ENCODE results near the gene CPED1.

CPED1 gene

DNA sequence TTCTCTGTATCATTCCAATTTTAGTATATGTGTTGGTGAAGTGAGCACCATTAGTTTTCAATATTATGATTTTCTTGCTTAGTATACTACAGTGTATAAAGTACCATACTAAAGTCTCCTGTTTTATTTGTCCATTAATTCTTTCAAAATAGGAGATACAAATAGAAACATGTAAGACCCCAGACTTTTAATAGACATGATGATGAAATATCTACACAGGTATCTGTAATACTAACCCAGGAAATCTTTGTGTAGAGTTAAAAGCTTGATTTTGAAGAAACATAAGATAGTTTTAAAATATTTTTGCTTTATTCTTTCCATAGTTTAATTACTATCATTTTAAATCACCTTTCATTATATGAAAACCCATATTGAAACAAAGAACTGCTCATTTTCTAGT lies 206.5 kb downstream of the CPED1 start:
- Histone ChIP-seq H3K27ac (ENCODE audit: low read depth, low read length, poor library complexity, severe bottlenecking) (peak overlapping the region; percentile 17), H3K9me2 (ENCODE audit: low read depth, low read length) (no peaks in the 10 kb centered on the region), H3F3A (ENCODE audit: insufficient read depth, low read length) (no peaks in the 10 kb centered on the region), H3K9ac (ENCODE audit: low read length) (no peak overlapping the region), H3K36me3 (ENCODE audit: insufficient read depth, low read length) (no peaks in the 10 kb centered on the region; the same call in 1 of the 2 replicates), H3K79me2 (ENCODE audit: insufficient read depth, low read length) (no peaks in the 10 kb centered on the region), H2AFZ (ENCODE audit: low read length) (no peak overlapping the region), H3K4me3 (ENCODE audit: low read depth, low read length, poor library complexity, severe bottlenecking) (no peak overlapping the region), H3K27me3 (ENCODE audit: insufficient read depth, low read length) (no peaks in the 10 kb centered on the region), H3K4me1 (ENCODE audit: insufficient read depth, low read length, severe bottlenecking) (peaks cover 36% of the 10 kb centered on the region), H4K20me1 (ENCODE audit: insufficient read depth, low read length) (no peaks in the 10 kb centered on the region), H3K4me2 (ENCODE audit: low read length) (no peak overlapping the region), H3K9me3 (ENCODE audit: low read length) (no peaks in the 10 kb centered on the region)
- TF ChIP-seq, protein P1, sequence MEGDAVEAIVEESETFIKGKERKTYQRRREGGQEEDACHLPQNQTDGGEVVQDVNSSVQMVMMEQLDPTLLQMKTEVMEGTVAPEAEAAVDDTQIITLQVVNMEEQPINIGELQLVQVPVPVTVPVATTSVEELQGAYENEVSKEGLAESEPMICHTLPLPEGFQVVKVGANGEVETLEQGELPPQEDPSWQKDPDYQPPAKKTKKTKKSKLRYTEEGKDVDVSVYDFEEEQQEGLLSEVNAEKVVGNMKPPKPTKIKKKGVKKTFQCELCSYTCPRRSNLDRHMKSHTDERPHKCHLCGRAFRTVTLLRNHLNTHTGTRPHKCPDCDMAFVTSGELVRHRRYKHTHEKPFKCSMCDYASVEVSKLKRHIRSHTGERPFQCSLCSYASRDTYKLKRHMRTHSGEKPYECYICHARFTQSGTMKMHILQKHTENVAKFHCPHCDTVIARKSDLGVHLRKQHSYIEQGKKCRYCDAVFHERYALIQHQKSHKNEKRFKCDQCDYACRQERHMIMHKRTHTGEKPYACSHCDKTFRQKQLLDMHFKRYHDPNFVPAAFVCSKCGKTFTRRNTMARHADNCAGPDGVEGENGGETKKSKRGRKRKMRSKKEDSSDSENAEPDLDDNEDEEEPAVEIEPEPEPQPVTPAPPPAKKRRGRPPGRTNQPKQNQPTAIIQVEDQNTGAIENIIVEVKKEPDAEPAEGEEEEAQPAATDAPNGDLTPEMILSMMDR (IDR thresholded peaks at IDR 0.05; ENCODE audit: low read length) = no peak

DNA sequence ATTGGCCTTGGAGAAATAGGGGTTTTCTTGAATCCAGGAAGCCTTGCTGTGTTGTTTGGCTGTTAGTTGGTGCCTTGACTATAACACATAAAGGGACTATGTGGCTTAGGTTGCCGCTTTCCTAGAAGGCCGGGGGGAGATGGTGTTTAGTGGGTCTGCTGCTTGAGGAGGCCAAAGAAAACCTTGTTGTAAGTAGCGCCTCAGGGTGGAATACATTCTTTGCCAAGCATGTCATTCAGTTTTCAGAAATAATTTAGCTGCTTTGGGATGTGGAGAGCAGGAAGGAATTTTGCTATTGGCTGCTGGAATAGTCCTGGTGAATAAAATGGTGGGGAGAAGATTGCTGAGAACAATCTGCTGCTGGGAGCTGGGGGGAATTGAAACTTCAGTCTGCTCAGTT lies 207.4 kb downstream of the CPED1 start:
- H3F3A ChIP-seq (ENCODE audit: insufficient read depth, low read length) = no peaks in the 10 kb centered on the region
- peak overlapping the region; percentile 17 for H3K27ac ChIP-seq (ENCODE audit: low read depth, low read length, poor library complexity, severe bottlenecking)
- H3K4me1 ChIP-seq (ENCODE audit: insufficient read depth, low read length, severe bottlenecking) = peaks cover 39% of the 10 kb centered on the region
- H4K20me1 ChIP-seq (ENCODE audit: insufficient read depth, low read length) = no peaks in the 10 kb centered on the region
- H3K36me3 ChIP-seq (ENCODE audit: insufficient read depth, low read length) = no peaks in the 10 kb centered on the region; the same call in 1 of the 2 replicates
- H3K27me3 ChIP-seq (ENCODE audit: insufficient read depth, low read length) = no peaks in the 10 kb centered on the region
- H3K9me2 ChIP-seq (ENCODE audit: low read depth, low read length) = no peaks in the 10 kb centered on the region
- 0 out of 2 replicates have a peak overlapping the region, but pooled peaks have one; percentile 9 for H2AFZ ChIP-seq (ENCODE audit: low read length)
- no peak overlapping the region for H3K4me3 ChIP-seq (ENCODE audit: low read depth, low read length, poor library complexity, severe bottlenecking)
- H3K79me2 ChIP-seq (ENCODE audit: insufficient read depth, low read length) = no peaks in the 10 kb centered on the region
- no peak overlapping the region for H3K4me2 ChIP-seq (ENCODE audit: low read length)
- TF ChIP-seq, protein P1 (IDR thresholded peaks at IDR 0.05; ENCODE audit: low read length) = no peak
- no peak for TF ChIP-seq EZH2 (IDR thresholded peaks at IDR 0.05; ENCODE audit: borderline replicate concordance, low read length)
- H3K9ac ChIP-seq (ENCODE audit: low read length) = no peak overlapping the region
- H3K9me3 ChIP-seq (ENCODE audit: low read length) = no peaks in the 10 kb centered on the region

DNA sequence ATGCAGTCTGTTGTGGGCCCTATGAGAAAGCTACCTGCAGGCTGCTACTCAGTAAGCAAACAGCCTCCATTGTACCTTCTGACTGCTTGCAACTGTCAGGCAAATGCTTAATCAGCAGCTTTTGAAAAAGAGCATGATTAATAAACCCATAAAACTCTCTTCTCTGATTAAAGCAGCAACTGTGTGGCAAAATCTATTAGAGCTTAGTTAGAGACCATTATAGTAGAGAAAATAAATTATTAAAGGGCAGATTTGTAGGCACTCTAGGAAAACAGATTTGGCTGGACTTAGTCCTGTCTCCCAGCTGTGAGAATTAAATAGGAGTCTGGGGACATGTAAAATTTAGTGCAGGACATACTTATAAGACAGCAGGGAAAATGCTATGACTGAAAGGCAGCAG lies 207.8 kb downstream of the CPED1 start:
- Histone ChIP-seq H3K27me3 (ENCODE audit: insufficient read depth, low read length) (no peaks in the 10 kb centered on the region), H3K4me3 (ENCODE audit: low read depth, low read length, poor library complexity, severe bottlenecking) (no peak overlapping the region), H3K9me3 (ENCODE audit: low read length) (no peaks in the 10 kb centered on the region), H3K27ac (ENCODE audit: low read depth, low read length, poor library complexity, severe bottlenecking) (peak overlapping the region; percentile 17), H3K4me2 (ENCODE audit: low read length) (no peak overlapping the region), H3K9ac (ENCODE audit: low read length) (no peak overlapping the region), H3K79me2 (ENCODE audit: insufficient read depth, low read length) (no peaks in the 10 kb centered on the region), H3F3A (ENCODE audit: insufficient read depth, low read length) (no peaks in the 10 kb centered on the region), H3K36me3 (ENCODE audit: insufficient read depth, low read length) (no peaks in the 10 kb centered on the region; the same call in 1 of the 2 replicates), H2AFZ (ENCODE audit: low read length) (no peak overlapping the region), H3K4me1 (ENCODE audit: insufficient read depth, low read length, severe bottlenecking) (peaks cover 43% of the 10 kb centered on the region), H4K20me1 (ENCODE audit: insufficient read depth, low read length) (no peaks in the 10 kb centered on the region), H3K9me2 (ENCODE audit: low read depth, low read length) (no peaks in the 10 kb centered on the region)
- TF ChIP-seq, protein P1 (IDR thresholded peaks at IDR 0.05; ENCODE audit: low read length) = no peak
- no peak for TF ChIP-seq EZH2 (IDR thresholded peaks at IDR 0.05; ENCODE audit: borderline replicate concordance, low read length)

Data from OCI-LY1 (cell line).